ENCODE results near the gene FAM89B.
"Not testable (repeated sequence)": the region's sequence is repeated elsewhere in the genome, so short reads cannot be mapped to it uniquely, and the experiment has no call there.

FAM89B gene

DNA sequence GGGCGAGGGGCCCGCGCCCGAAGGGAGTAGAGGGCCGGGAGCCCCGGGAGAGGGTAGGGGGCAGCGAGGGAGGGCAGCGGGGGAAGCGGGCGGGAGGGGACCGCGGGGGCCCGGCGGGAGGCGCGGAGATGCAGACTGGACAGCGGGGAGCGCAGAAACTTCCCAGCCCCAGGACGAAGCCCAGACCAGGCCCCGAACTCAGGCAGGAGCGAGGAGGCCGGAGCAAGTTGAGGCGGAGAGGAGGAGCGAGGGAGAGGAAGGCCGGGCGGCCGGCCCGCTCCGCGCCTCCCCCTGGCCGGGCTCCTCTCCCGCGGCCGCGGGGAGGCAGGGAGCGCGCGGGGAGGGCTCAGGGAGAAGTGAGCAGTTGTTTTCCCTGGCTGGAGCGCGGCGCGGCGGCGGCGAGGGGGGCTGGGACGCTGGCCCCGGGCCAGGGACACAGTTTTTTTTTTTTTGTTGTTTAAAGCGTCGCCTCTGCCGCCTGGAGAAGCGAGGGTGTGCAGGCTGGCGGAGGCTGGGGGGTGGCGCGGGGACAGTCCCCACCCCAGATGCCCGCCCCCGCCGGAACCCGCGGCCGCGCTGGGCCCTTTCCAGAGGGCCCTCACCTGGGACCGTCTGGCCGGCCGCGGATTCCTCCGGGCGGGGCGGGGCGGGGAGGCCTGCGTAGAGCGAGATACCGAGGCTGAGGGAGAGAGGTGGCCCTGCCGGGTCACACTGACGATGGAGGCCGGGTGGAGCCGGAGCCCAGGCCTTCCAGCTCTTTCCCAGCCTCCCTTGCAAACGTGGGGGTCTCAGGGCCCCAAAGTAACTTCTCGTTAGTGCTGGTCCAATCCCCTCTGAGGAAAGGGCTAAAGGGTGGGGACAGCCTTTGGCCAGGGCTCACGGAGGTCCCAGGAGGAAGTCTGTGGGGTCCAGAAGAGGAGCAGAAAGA lies 14.1 kb upstream of the FAM89B start, which contains the start of gene LTBP3:
LTBP3 (minus strand) TSS at position 358 of the 928 bp plus-strand sequence. CDS start 400 bp downstream, outside the sequence.
- Histone ChIP-seq H3K27me3 (ENCODE audit: control insufficient read depth, insufficient read depth, low read length, poor library complexity, severe bottlenecking) (peaks cover 39% of the 10 kb centered on the region), H3K27ac (ENCODE audit: insufficient read depth, low read depth, low read length, poor library complexity, severe bottlenecking) (no peak within 1 kb of the TSS), H3K36me3 (ENCODE audit: control insufficient read depth, insufficient read depth, low read length) (no peaks in the 10 kb centered on the region), H3K4me1 (ENCODE audit: control insufficient read depth, insufficient read depth, low read length) (peaks cover 55% of the 10 kb centered on the region), H3K9me3 (ENCODE audit: control insufficient read depth, low read length) (no peaks in the 10 kb centered on the region), H3K4me3 (ENCODE audit: insufficient read depth, low read depth, low read length) (peak within 1 kb of the TSS; percentile 46)
- WGBS, 2 experiments: 1% methylated on average over 78 to 79 of the region's 79 CpGs

DNA sequence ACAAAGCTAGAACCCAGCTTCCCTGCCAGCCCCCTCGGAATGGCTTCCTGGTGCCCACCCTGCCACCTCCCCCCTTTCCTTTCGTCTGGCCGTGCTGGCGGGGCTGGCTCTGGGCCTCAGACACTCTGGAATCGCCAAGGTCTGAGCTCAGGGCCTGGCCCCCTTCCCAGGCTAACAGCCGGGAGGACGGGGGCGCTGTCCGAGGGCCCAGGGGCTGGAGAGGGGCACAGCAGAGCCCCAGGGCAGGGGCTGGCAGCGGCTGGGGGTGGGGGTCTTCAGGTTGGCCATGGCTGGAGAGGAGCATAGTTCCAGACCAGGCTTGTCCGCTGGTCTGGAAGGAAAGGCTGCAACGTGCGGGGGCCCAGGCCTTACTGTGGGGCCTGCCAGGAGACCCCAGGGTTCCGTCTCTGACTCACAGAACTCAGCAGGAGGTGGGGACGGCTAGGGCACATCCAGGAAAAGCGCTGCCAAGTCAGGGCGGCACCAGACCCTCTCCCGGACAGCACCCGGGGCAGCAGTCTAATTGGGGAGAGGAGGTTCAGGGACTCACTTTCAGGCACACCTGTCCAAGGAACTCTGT lies 13.3 kb upstream of the FAM89B start:
- WGBS, 2 experiments: 59 to 60% methylated on average over 19 of the region's 19 CpGs
- peak overlapping the region; percentile 46 for H3K4me3 ChIP-seq (ENCODE audit: insufficient read depth, low read depth, low read length)
- H3K27me3 ChIP-seq (ENCODE audit: control insufficient read depth, insufficient read depth, low read length, poor library complexity, severe bottlenecking): peaks cover 35% of the 10 kb centered on the region
- peaks cover 47% of the 10 kb centered on the region for H3K4me1 ChIP-seq (ENCODE audit: control insufficient read depth, insufficient read depth, low read length)
- H3K36me3 ChIP-seq (ENCODE audit: control insufficient read depth, insufficient read depth, low read length): no peaks in the 10 kb centered on the region
- no peaks in the 10 kb centered on the region for H3K9me3 ChIP-seq (ENCODE audit: control insufficient read depth, low read length)
- no peak overlapping the region for H3K27ac ChIP-seq (ENCODE audit: insufficient read depth, low read depth, low read length, poor library complexity, severe bottlenecking)

DNA sequence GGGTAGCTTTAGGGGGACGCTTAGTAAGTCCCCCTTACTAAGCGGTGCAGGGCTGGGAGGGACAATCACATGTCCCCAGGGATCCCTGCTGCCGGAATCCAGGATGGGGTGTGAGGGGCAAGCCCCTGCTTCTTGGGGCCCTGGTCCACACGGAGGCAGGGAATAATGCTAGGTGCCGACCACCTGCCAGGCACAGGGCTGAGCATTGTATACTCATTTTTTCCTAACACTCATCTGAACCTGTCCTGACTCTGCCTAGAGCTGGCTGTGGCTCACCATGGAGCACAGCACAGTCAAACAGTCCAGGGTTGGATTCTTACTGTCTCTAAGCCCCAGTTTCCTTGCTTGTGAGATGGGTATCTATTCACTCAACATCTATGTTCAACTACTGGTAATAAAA lies 12.8 kb upstream of the FAM89B start:
- Histone ChIP-seq H3K4me1 (ENCODE audit: control insufficient read depth, insufficient read depth, low read length) (peaks cover 42% of the 10 kb centered on the region), H3K4me3 (ENCODE audit: insufficient read depth, low read depth, low read length) (no peak overlapping the region), H3K36me3 (ENCODE audit: control insufficient read depth, insufficient read depth, low read length) (no peaks in the 10 kb centered on the region), H3K27me3 (ENCODE audit: control insufficient read depth, insufficient read depth, low read length, poor library complexity, severe bottlenecking) (peaks cover 30% of the 10 kb centered on the region), H3K27ac (ENCODE audit: insufficient read depth, low read depth, low read length, poor library complexity, severe bottlenecking) (no peak overlapping the region), H3K9me3 (ENCODE audit: control insufficient read depth, low read length) (no peaks in the 10 kb centered on the region)
- 73 to 79% methylated on average over 5 of the region's 5 CpGs for WGBS, 2 experiments

DNA sequence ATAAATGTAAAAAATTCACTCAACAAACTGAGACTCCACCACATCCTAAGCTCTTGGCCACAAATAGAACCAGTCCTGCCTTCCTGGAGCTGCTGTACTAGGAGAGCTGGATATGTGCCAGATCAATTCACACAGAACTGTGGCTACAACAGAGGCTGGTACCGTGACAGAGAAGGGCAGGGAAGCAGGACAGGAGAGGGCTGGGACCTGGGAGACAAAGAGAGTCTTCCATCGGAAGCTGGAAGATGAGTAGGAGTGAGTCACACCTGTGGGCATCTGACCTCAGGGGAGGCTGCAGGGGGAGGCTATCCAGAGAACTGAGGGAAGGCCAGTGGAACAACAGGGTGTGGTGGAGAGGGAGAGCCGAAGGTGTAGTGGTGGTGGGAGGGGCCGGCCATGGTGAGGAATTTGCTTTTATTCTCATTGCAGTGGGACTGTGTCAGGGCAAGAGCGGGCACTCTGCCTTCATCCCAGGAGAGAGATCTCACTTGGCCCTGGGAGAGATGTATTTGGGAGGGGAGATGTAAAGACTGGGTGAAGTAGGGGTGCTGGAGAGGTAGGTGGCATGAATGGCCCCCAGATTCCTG lies 12.3 kb upstream of the FAM89B start:
- peak overlapping the region; percentile 27 for H3K27ac ChIP-seq (ENCODE audit: insufficient read depth, low read depth, low read length, poor library complexity, severe bottlenecking)
- H3K27me3 ChIP-seq (ENCODE audit: control insufficient read depth, insufficient read depth, low read length, poor library complexity, severe bottlenecking): peaks cover 25% of the 10 kb centered on the region
- no peaks in the 10 kb centered on the region for H3K9me3 ChIP-seq (ENCODE audit: control insufficient read depth, low read length)
- WGBS, 2 experiments: 49 to 55% methylated on average over 5 of the region's 5 CpGs
- peaks cover 37% of the 10 kb centered on the region for H3K4me1 ChIP-seq (ENCODE audit: control insufficient read depth, insufficient read depth, low read length)
- no peak overlapping the region for H3K4me3 ChIP-seq (ENCODE audit: insufficient read depth, low read depth, low read length)
- H3K36me3 ChIP-seq (ENCODE audit: control insufficient read depth, insufficient read depth, low read length): no peaks in the 10 kb centered on the region

DNA sequence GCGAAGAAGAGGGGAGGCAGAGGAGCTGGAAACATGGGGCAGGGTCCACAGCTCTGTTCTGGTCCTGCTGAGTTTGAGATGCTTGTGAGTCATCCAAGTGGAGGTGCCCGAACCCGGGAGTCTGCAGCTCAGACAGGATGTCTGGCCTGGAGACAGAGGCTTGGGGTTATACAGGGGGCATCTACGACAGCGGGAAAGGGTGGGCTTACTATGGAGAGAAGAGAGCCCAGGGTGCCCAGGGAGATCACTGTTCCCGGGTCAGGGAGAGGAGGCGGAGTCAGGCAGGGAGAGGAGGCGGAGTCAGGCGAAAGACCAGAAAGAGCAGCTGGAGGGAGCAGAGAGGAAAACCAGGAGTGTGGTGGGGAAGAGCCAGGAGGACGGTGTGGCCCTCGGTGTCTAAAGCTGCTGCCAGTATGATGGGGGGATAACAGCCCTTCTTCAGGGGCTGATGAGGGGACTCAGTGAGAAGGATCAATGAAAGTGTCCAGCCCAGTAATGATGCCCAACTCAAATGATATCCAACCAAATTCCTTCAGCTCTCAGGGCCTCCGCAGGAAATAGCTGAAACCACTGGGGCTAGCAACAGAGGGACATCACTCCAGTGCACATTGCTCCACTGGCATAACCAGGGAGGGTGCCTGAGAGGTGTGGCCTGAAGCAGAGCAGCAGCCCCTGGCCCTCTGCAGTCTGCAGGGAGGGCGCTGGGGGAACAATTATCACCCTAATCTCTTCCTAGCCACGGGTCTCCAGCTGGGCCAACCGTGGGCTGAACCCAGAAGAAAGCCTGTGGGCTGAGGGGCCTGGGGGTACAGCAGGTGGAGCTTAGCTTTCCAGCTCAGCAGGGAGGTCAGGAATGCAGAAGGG lies 11.6 kb upstream of the FAM89B start:
- Histone ChIP-seq H3K36me3 (ENCODE audit: control insufficient read depth, insufficient read depth, low read length) (no peaks in the 10 kb centered on the region), H3K4me1 (ENCODE audit: control insufficient read depth, insufficient read depth, low read length) (peaks cover 34% of the 10 kb centered on the region), H3K9me3 (ENCODE audit: control insufficient read depth, low read length) (no peaks in the 10 kb centered on the region), H3K27me3 (ENCODE audit: control insufficient read depth, insufficient read depth, low read length, poor library complexity, severe bottlenecking) (peaks cover 21% of the 10 kb centered on the region), H3K27ac (ENCODE audit: insufficient read depth, low read depth, low read length, poor library complexity, severe bottlenecking) (peak overlapping the region; percentile 27), H3K4me3 (ENCODE audit: insufficient read depth, low read depth, low read length) (no peak overlapping the region)
- WGBS, 2 experiments: 14 to 16% methylated on average over 15 of the region's 15 CpGs

DNA sequence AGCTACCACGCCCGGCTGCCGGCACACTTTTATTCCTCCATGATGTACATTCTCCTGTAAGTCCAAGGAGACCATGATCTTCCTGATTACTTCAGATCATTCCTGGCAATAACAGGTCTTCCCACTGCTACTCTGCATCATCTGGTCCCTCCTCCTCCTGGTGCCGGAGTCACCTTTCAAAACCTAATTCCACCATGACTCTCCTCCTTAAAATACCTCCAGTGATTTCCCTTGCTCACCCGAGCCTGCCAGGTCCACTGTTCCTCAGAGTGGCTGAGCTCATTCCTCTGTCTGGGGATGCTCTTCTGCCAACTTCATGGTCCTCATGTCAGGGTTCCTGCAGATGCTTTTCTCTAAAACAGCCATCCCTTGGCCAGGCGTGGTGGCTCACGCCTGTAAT lies 10.3 kb upstream of the FAM89B start:
- H3K27me3 ChIP-seq (ENCODE audit: control insufficient read depth, insufficient read depth, low read length, poor library complexity, severe bottlenecking): peaks cover 15% of the 10 kb centered on the region
- no peaks in the 10 kb centered on the region for H3K9me3 ChIP-seq (ENCODE audit: control insufficient read depth, low read length)
- WGBS, 2 experiments: 92 to 94% methylated on average over 7 of the region's 7 CpGs
- no peak overlapping the region for H3K27ac ChIP-seq (ENCODE audit: insufficient read depth, low read depth, low read length, poor library complexity, severe bottlenecking)
- H3K4me1 ChIP-seq (ENCODE audit: control insufficient read depth, insufficient read depth, low read length): peaks cover 30% of the 10 kb centered on the region
- no peaks in the 10 kb centered on the region for H3K36me3 ChIP-seq (ENCODE audit: control insufficient read depth, insufficient read depth, low read length)
- no peak overlapping the region for H3K4me3 ChIP-seq (ENCODE audit: insufficient read depth, low read depth, low read length)

DNA sequence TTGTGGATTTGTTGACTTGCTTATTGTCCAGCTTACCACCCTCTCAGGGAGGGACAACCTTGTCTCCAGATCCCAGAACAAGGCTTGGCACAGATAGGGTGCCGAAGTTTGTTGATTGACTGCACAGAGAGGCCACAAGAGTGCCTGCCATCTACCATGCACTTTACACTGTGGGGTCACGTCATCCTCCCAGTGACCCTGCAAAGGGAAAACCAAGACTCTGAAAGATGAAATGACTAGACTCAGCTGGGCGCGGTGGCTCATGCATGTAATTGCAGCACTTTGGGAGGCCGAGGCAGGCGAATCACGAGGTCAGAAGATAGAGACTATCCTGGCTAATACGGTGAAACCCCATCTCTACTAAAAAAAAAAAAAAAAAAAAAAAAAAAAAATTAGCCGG lies 9.6 kb upstream of the FAM89B start:
- Histone ChIP-seq H3K27me3 (ENCODE audit: control insufficient read depth, insufficient read depth, low read length, poor library complexity, severe bottlenecking) (peaks cover 9% of the 10 kb centered on the region), H3K36me3 (ENCODE audit: control insufficient read depth, insufficient read depth, low read length) (no peaks in the 10 kb centered on the region), H3K9me3 (ENCODE audit: control insufficient read depth, low read length) (no peaks in the 10 kb centered on the region), H3K27ac (ENCODE audit: insufficient read depth, low read depth, low read length, poor library complexity, severe bottlenecking) (no peak overlapping the region), H3K4me1 (ENCODE audit: control insufficient read depth, insufficient read depth, low read length) (peaks cover 26% of the 10 kb centered on the region), H3K4me3 (ENCODE audit: insufficient read depth, low read depth, low read length) (no peak overlapping the region)
- WGBS, 2 experiments: 86 to 90% methylated on average over 8 to 9 of the region's 9 CpGs

DNA sequence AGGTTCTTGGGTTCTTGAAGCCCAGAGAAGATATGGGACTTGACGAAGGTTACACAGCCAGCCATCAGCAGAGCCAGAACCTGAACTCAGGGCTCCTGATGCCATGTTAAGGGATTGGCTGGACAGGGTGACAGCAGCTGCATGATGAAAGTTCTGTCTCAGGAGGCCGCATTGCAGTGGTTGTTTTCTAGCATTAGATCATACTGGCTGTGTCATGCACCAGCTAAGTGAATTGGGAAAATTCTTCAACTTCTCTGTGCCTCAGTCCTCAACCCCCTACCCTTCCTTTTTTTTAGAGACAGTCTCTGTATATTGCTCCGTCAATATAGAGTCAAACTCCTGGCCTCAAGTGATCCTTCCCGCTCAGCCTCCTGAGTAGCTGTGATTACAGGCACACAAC lies 8.7 kb upstream of the FAM89B start:
- no peaks in the 10 kb centered on the region for H3K36me3 ChIP-seq (ENCODE audit: control insufficient read depth, insufficient read depth, low read length)
- H3K27me3 ChIP-seq (ENCODE audit: control insufficient read depth, insufficient read depth, low read length, poor library complexity, severe bottlenecking): peaks cover 9% of the 10 kb centered on the region
- H3K9me3 ChIP-seq (ENCODE audit: control insufficient read depth, low read length): no peaks in the 10 kb centered on the region
- H3K27ac ChIP-seq (ENCODE audit: insufficient read depth, low read depth, low read length, poor library complexity, severe bottlenecking): no peak overlapping the region
- H3K4me1 ChIP-seq (ENCODE audit: control insufficient read depth, insufficient read depth, low read length): peaks cover 26% of the 10 kb centered on the region
- 92 to 93% methylated on average over 4 of the region's 4 CpGs for WGBS, 2 experiments
- no peak overlapping the region for H3K4me3 ChIP-seq (ENCODE audit: insufficient read depth, low read depth, low read length)

DNA sequence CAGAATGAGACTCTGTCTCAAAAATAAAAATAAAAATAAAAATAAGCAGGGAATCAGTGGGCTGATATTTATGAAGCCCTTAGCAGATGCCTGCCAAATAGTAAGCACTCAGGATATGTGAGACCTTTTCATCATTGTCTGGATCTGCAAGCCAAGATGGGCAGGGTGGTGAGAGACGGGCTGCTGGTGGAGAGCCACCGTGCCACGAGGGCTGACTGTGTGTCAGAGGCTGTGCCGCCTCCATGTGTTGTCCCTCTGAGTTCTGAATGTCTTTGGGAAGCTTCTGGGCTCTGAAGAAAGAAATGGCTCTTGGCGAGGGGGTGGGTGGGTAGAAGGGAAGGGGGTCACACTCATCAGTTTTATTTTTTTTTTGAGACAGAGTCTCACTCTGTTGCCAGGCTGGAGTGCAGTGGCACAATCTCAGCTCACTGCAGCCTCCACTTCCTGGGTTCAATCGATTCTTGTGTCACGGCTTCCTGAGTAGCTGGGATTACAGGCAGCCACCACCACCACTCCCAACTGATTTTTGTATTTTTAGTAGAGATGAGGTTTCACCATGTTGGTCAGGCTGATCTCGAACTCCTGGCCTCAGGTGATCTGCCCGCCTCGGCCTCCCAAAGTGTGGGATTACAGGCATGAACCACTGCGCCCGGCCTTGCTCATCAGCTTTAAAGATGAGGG lies 7.3 kb upstream of the FAM89B start:
- peaks cover 20% of the 10 kb centered on the region for H3K4me1 ChIP-seq (ENCODE audit: control insufficient read depth, insufficient read depth, low read length)
- H3K36me3 ChIP-seq (ENCODE audit: control insufficient read depth, insufficient read depth, low read length); H3K4me3 ChIP-seq (ENCODE audit: insufficient read depth, low read depth, low read length); H3K27me3 ChIP-seq (ENCODE audit: control insufficient read depth, insufficient read depth, low read length, poor library complexity, severe bottlenecking); H3K9me3 ChIP-seq (ENCODE audit: control insufficient read depth, low read length); H3K27ac ChIP-seq (ENCODE audit: insufficient read depth, low read depth, low read length, poor library complexity, severe bottlenecking): not testable (repeated sequence)
- WGBS, 2 experiments: 89% methylated on average over 12 of the region's 12 CpGs
